CD4-positive, alpha-beta T cell treated with Interferon gamma for 1 hour (primary cell): ENCODE data around the gene C14orf119.

ENCODE experiments used
- DNase-seq: peaks from one replicate; pipeline ENCODE4 v3.0.0-alpha.2; 2020

C14orf119 gene

DNA sequence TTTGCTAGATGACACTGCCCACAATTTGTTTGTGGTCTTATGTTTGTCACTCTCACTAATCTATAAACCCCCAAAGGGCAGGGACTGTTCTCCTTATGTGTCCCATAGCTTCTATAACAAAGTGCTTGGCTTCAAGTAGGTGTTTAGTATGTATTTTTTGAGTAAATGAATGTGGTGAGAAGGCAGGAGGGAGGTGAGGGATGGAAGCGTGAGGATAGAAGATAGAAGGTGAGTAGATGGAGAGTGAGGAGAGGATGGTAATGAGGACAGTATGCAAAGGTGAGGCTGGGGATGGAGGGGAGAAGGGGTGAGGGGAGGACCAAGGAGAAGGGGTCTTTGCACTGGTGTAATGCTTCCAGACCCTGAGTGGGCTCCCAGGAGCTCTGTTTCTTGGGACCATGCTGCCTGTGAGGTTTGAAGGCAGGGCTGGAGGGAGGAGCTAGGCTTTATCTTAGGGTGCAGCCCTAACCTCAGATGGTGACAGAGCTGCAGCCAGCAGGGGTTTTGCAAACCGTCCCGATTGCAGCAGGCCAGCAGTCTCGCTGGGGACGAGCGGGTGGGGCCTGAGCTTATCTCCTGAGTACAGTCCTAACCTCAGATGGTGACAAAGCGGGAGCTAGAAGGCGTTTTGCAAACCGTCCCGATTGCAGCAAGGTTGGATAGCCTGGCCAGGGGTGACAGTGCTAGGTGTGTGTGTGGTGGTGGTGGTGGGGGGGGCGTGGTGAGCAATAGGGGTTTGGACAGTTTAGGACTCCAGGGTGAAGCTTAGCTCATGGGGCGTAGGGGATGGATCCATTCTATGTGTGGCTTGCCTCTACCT is 17.3 kb downstream of the C14orf119 start:
- DNase-seq, result peak; percentile 31

GRCh38 chr14:23113431-23114119 is 18.3 kb downstream of the C14orf119 start:
- no peak for DNase-seq

DNA sequence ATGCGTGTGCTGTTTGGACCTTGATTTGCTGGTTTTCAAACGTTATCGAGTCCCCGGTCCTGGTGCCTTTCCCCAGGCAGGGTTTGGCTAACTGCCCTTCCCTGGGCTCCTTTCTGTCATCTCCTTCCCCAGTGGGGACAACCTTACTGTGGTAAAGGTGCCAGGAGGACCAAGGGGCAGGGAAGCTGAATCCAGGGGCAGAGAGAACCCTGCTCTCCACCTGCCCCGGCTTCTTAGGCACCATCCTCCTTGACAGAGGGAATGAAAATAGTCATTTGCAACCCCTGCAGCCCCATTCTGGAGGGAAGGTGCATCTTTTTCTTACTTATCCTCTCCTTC is 18.8 kb downstream of the C14orf119 start:
- DNase-seq, result no peak

DNA sequence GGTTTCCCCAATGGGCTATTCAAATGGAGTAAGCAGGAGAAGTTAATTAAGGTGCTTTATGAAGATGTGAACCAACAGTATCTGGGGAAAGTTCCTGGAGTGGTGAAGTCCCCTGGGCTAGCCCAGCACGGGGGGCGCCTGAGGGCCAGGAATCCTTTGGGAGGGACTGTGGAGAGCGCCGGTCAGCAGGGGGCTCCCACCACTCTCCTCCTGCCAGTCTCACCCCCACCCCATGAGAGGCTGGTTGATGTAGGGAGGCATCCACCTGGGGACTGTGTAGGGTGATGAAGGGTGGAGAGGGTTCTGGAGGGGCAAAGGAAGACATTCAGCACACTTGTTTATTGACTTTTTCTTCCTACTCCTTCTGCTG is 19.3 kb downstream of the C14orf119 start:
- no peak for DNase-seq

DNA sequence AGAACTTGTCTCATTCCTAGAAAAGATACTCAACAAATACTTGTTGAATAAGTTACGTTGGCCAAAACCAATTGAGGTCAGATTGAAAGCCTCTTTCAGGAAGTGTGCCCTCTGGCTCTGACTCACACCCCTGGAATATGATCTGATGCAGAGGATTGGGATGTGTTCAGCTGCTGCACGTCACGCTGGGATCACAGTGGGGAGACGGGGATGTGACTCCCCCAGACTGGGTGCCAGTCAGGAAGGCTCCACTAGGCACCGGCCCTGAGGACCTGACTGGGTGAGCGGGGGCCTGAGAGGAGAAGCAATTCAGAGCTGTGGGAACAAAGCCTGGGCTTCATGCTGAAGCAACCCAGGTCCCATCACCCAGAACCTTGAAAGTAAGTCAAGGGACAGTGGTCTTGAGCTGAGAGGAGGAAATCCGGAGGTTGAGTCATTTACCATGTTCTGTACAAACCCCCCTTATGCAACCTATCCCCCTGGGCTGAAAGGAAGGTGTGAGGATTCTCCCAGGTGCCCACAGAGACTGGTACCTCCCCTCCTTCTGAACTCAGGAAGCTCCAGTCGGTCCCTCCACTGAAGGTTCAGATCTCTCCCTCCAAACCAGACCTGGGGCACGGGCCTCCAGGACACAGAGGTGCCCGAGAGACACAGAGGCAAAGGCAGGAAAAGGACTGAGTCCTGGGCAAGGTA is 19.9 kb downstream of the C14orf119 start:
- DNase-seq, result peak; percentile 26

DNA sequence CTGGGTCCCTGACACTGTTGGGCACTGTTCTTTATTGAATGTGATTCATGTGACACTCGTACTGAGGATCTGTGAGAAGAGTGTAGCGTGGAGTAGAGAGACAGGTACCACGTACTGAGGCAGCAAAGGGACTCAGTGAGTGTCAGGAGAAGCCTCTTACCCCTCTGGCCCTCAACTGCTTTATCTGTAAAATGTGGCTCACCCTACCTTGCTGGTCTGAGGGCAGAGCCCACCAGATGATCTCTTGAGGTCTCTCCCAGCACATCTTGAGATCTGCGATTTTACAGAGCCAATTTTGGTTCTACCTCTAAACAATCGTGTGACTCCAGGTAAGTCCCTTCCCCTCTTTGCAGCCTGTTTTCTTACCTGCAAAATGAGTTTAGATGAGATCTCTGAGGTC is 20.6 kb downstream of the C14orf119 start:
- DNase-seq, result no peak

DNA sequence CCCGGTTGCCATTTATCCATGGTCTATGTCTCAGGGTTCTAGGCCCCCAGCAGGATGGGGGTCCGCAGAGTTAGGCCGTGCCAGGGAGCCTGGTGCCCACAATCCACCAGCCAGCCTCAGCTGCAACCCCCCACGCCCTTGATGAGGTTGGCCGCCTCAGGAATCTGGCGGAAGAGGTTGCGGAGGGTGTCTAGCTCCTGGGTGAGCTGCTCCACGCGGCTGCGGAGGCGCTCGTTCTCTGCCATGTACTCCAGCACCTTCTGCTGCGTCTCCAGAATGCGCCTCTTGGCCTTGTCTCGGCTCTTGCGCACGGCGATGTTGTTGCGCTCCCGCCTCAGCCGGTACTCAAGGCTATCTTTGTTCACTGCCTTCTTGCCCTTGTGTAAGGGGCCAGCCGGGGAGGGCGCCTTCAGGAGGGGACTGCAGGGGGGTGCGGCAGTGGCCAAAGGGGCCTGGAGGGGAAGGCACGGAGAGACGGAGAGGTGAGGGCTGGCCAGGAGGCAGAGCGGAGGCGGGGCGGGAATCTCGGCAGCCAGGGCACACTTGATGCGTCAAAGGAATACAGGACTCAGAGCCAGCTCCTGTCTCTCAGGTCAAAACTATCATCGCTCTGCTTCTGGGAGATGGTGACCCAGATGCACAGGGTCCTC is 22.2 kb downstream of the C14orf119 start:
- DNase-seq, result no peak

DNA sequence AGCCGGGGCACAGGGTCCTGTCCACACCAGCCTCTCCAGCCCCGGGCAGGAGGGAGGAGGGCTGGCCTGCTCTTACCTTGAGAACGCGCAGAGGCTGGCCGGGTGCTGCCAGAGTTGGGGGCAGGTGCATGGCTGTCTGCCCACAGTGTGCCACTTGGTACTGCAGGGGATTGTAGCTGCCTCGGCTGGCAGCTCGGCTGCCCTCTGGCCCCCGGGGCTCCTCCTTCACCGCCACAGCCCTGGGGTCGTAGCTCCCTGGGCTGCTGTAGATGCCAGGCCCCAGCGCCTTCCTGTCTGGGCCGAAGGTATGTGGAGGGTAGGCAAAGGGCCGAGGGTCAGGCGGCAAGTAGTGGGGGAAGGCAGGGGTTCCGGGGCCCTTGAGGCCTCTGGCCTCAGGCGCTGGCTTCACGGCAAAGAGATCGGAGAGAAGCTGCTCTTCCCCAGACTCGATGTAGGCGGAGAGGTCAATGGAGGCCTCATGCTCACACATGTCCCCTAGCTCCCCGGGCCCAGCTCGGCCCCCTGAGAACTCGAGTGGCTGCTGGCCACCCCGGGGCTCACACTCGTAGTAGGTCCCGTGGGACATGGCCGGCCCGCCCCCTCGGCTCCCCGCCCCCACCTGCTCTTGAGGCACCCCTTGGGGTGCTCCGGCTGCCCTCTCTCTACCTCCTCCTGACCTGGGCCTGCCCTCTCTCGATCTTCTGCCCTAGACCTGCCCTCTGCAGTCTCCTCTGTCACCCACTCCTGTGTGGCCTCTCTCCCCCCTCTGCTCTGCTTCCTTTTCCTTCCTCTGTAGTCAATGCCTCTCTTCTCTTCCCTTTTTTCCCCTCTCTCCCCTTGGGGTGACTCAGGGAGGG is 23.4 kb downstream of the C14orf119 start, which contains the start of gene CEBPE:
Gene CEBPE, minus strand, starts transcription at position 750 of the 857 bp plus-strand sequence. Its CDS starts 164 bp downstream, at position 586.
- no peak for DNase-seq

- peak; percentile 50 for DNase-seq
Measured at GRCh38 chr14:23119363-23120327, 24.3 kb downstream of the C14orf119 start.

- peak; percentile 81 for DNase-seq
Measured at GRCh38 chr14:23120541-23121251, 25.4 kb downstream of the C14orf119 start.

- no peak for DNase-seq
Measured at GRCh38 chr14:23121361-23121771, 26.1 kb downstream of the C14orf119 start.

- no peak for DNase-seq
Measured at GRCh38 chr14:23122086-23122485, 26.8 kb downstream of the C14orf119 start.

GRCh38 chr14:23123419-23123818 is 28.1 kb downstream of the C14orf119 start:
- no peak for DNase-seq

- no peak for DNase-seq
Measured at GRCh38 chr14:23124337-23124954, 29.1 kb downstream of the C14orf119 start.

DNA sequence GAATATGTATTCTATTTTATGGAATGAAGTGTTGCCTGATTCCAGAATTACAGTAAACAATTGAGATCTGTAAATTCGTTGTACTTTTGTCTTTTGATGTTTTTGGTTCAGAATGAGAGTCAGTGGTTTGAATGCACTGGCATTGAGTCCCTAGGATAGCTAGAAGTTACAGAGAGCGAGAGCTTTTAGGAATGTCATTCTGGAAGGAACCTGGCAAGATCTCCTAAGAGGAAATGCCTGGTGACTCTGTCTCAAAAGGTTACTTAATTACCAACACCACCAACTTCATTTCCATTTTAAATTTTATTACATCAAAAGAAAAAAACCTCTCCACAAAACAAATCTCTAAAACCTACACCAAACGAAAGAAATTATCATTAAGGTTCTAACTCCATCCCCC is 29.7 kb downstream of the C14orf119 start:
- no peak for DNase-seq

- DNase-seq, result no peak
Measured at GRCh38 chr14:23125933-23126524, 30.7 kb downstream of the C14orf119 start.

DNA sequence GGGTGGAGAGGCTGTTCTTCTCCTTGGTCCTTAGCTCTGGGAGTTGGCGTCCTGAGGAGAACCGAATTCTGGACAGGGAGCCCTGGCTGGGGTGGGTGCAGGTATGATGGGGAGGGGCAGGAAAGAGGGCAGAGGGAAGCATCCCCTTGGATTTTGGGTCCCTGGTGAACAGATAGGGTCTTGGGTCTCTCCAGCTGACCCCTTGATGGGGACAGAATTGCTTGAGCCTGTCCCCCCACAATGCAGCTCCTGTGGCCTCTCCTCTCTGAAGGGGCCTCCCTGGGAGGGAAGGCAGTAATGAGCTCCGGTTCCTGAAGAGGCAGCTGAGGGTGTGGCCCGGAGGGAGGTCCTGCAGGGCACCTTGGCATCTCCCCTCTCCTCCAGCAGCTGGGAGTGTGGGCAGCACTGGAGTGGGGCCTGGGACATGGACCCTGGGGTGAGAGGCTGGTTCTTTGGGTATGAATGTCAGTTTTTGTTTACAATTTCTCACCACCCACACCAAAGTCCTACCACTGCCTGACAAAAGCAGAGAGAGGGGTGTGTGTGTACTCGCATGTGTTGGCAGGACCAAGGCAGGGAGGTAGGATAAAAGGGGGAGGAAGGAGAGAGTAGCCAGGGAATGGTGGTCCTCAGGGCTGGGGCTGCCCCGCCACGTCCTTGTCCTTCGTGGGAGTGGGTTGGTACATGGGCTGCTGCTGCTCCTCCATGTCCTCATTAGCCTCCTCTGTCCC is 31.4 kb downstream of the C14orf119 start:
- no peak for DNase-seq

GRCh38 chr14:23127861-23128260 is 32.6 kb downstream of the C14orf119 start:
- no peak for DNase-seq
